ENCODE measurements around the gene MT2A.

The MT2A gene

DNA sequence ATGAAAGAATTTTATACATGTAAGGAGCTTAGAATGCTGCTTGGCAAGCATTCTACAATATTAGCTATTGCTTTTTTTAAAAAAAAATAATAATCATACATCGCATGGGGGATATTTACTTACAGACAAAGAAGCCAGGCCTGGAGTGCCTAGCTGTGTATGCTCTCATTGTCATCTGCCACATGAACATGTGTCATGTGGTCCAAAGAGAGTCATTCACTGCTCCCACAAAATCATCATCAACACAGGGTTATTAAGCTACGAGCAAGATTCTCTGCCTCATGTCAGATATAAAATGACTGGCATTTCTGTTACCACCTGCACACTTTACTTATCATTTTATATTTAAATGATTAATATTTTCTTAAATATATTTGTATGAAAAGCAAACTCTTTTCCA lies 15.3 kb downstream of the MT2A start:
- no peak for DNase-seq (ENCODE audit: low spot score)
- TF ChIP-seq, protein P1, sequence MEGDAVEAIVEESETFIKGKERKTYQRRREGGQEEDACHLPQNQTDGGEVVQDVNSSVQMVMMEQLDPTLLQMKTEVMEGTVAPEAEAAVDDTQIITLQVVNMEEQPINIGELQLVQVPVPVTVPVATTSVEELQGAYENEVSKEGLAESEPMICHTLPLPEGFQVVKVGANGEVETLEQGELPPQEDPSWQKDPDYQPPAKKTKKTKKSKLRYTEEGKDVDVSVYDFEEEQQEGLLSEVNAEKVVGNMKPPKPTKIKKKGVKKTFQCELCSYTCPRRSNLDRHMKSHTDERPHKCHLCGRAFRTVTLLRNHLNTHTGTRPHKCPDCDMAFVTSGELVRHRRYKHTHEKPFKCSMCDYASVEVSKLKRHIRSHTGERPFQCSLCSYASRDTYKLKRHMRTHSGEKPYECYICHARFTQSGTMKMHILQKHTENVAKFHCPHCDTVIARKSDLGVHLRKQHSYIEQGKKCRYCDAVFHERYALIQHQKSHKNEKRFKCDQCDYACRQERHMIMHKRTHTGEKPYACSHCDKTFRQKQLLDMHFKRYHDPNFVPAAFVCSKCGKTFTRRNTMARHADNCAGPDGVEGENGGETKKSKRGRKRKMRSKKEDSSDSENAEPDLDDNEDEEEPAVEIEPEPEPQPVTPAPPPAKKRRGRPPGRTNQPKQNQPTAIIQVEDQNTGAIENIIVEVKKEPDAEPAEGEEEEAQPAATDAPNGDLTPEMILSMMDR (IDR thresholded peaks at IDR 0.05; ENCODE audit: extremely low read depth, missing control alignments) = no peak

DNA sequence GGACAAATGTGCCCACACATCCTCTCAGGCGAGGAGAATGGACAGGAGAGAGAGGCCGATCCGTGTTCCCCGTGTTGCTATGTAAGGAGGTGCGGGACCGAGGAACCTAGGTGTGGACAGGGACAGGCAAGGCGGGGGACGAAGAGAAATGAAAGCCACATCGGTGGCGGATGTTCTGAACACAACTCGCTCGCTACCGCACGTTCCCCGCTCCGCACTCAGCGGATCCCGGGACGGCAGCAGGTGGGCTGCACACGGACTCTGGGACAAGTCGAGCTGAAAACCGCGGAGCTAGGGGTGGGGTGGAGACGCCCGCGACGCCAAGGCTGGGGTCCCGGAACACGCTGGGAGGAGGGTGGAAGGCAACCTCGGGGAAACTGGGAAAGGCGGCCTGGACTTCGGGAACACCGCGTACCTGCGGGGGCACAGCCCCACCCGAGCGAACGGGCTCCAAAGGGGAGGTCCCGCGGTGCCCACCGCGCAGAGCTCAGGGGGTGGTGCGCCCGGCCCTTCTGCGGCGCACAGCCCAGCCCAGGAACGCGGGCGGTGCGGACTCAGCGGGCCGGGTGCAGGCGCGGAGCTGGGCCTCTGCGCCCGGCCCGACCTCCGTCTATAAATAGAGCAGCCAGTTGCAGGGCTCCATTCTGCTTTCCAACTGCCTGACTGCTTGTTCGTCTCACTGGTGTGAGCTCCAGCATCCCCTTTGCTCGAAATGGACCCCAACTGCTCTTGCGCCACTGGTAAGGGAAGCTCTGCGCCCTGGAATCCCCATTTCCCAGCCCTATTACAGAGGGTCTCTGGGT lies 17.0 kb downstream of the MT2A start, which contains the start of gene MT1E:
MT1E (plus strand) TSS at position 642 of the 803 bp plus-strand sequence; CDS start at position 713, 71 bp downstream.
- TF ChIP-seq, protein P1 (IDR thresholded peaks at IDR 0.05; ENCODE audit: extremely low read depth, missing control alignments) = no peak
- no peak for DNase-seq (ENCODE audit: low spot score)

DNA sequence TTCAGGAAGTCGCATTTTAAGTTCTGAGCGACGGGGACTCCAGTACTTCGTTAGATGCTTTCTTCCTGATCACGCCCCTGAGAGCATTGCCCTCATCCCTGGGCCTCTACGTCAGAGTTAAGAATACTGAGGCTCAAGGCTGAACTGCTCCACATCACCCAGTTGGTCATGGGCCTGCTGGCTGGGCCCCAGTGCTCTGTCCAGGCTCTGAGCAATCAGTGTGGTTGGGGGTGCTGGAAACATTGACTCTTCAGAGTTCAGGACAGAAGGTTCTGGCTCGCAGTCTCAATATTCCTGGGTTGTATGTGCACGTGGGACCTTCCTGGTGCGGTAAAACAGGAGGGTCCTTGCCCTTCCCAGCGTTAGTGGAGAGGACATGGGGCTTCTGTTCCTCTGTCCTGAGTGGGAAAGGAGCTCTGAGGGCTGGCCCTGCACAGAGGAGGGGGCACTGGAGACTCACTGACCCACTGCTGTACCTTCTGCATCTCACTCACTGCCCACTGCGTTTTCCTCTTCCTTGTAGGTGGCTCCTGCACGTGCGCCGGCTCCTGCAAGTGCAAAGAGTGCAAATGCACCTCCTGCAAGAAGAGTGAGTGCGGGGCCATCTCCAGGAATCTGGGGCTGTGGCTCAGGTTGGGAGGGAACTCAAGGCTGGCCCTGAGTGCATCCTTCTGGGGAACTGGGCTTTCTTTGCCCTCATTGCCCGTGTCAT lies 17.7 kb downstream of the MT2A start:
- DNase-seq (ENCODE audit: low spot score) = no peak
- TF ChIP-seq, protein P1 (IDR thresholded peaks at IDR 0.05; ENCODE audit: extremely low read depth, missing control alignments) = no peak

DNA sequence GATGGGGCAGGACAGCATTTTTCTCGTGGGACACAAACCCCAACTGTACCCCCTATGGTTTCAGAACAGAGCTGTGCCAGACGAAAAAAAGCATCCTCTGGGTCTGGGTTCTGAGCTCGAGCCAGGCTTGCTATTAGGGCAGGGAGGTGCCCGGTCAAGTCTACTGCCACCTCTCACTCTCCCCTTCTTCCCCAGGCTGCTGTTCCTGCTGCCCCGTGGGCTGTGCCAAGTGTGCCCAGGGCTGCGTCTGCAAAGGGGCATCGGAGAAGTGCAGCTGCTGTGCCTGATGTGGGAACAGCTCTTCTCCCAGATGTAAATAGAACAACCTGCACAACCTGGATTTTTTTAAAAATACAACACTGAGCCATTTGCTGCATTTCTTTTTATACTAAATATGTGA lies 18.3 kb downstream of the MT2A start:
- TF ChIP-seq, protein P1 (IDR thresholded peaks at IDR 0.05; ENCODE audit: extremely low read depth, missing control alignments) = no peak
- DNase-seq (ENCODE audit: low spot score) = no peak

DNA sequence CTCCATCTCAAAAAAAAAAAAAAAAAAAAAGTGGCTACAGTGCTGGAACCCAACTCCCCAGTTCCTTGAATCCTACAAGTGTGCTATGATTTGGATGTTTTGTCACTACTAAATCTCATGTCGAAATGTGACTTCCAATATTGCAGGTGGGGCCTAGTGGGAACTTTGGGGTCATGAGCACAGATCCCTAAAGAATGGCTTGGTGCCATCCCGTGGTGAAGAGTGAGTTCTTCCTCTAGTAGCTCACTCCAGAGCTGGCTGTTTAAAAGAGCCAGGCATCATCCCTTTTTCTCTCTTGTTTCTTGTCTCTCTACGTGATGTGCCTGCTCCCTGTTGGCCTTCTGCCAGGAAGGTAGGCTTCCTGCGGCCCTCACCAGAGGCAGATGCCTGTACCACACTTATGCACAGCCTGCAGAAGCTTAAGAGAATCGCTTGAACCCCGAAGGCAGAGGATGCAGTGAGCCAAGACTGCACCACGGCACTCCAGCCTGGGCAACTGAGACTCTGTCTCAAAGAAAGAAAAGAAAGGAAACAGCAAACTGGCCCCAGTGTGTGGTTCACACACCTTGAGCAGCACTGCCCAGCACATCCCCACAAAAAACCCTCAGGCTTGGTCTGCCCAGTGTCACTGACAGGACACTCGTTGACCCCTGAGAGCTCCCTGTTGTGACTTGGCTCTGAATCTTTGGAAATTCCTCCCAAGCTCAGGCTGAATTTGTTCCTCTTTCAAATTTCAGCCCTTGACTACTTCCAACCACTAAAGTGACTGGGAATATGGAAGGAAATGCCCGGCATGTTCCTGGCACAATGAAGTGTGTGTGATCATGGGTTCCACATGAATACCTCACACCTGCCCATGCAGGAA lies 20.3 kb downstream of the MT2A start:
- TF ChIP-seq, protein P1 (IDR thresholded peaks at IDR 0.05; ENCODE audit: extremely low read depth, missing control alignments) = no peak
- DNase-seq (ENCODE audit: low spot score) = no peak

DNA sequence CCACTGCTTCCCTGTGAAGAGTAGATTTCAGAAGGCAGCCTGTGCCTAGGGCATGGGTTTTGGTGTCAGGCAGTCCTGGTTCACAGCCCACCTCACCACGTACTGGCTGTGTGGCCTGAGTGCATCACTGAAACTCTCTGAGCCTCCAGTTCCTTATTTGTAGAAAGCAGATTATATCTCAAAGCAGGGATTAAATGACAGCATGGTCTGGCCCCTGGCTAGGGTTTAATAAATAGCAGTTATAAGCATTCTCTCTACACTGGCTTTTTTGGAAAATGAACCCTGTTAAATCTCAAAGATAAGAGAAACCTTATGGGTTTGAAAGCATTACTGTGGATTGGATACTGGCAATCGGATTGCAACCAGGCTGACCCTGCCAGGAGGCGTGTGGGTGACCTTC lies 21.1 kb downstream of the MT2A start:
- no peak for DNase-seq (ENCODE audit: low spot score)
- TF ChIP-seq, protein P1 (IDR thresholded peaks at IDR 0.05; ENCODE audit: extremely low read depth, missing control alignments) = no peak

Measured in GM20000 (cell line).